CD4-positive, alpha-beta T cell (primary cell): Measurements from ENCODE around the gene FARS2. TPM values are rescaled to one million over a fixed set of nuclear protein-coding genes. Genes with fewer than 3 reads are reported as not detected.

Source experiments
- ATAC-seq: fragments of 200-7000 bp; cut with Tn5 transposase; one replicate; pipeline ENCODE4 v1.10.0; 2022; ENCODE audit warnings: mild to moderate bottlenecking; ENCODE audit not compliant: poor library complexity
- CTCF ChIA-PET: fragments of 350-600 bp; sonication (Branson Sonifier 250); formaldehyde crosslinking; loops from one replicate; lab custom pipeline; 2021; ENCODE audit warnings: antibody characterized with exemption, inconsistent platforms; lab: Charles Lee
- POLR2A ChIA-PET: fragments of 350-600 bp; sonication (Branson Sonifier 250); formaldehyde crosslinking; loops from one replicate; lab custom pipeline; 2021; ENCODE audit warnings: antibody characterized with exemption, inconsistent platforms; lab: Charles Lee
- DNase-seq, 14 experiments: peaks; one replicate each; pipeline ENCODE4 v3.0.0-alpha.2; 2013 to 2020; ENCODE audit warnings: mixed read lengths in 2 of 14
- H3K27ac ChIP-seq, 2 donors: one replicate each; pipeline versions ENCODE4 v1.5.1 to v1.7.0; 2013; ENCODE audit warnings: low read length in 2 of 2, low read depth in 1 of 2, mild to moderate bottlenecking in 1 of 2
- H3K27me3 ChIP-seq, 2 experiments: 1 replicate in 1 of 2; 2 replicates in 1 of 2; pipeline versions ENCODE4 v1.6.1 to v1.7.0; 2013; ENCODE audit warnings: low read length in 2 of 2, control low read depth in 1 of 2, mild to moderate bottlenecking in 1 of 2, moderate library complexity in 1 of 2; ENCODE audit not compliant: insufficient read depth in 2 of 2, control insufficient read depth in 1 of 2
- H3K36me3 ChIP-seq: one replicate; pipeline ENCODE4 v1.6.1; 2013; ENCODE audit warnings: low read length, control low read depth; ENCODE audit not compliant: insufficient read depth
- H3K4me1 ChIP-seq: one replicate; pipeline ENCODE4 v1.6.1; 2013; ENCODE audit warnings: low read length, control low read depth; ENCODE audit not compliant: insufficient read depth
- H3K4me3 ChIP-seq: one replicate; pipeline ENCODE4 v1.5.1; 2013; ENCODE audit warnings: mild to moderate bottlenecking, low read length, moderate library complexity
- H3K9me3 ChIP-seq, 2 experiments: 1 replicate in 1 of 2; 2 replicates in 1 of 2; pipeline versions ENCODE4 v1.6.1 to v1.7.0; 2013; ENCODE audit warnings: low read length in 2 of 2, mild to moderate bottlenecking in 2 of 2, control low read depth in 1 of 2, moderate library complexity in 1 of 2; ENCODE audit not compliant: control insufficient read depth in 1 of 2, insufficient read depth in 1 of 2
- H3K27ac Mint-ChIP-seq: one replicate; pipeline ENCODE4 v1.8.0; 2020; ENCODE audit warnings: mixed read lengths
- H3K27me3 Mint-ChIP-seq: one replicate; pipeline ENCODE4 v1.8.0; 2021; ENCODE audit warnings: mixed read lengths
- H3K36me3 Mint-ChIP-seq: one replicate; pipeline ENCODE4 v1.8.0; 2021; ENCODE audit warnings: low read depth, mixed read lengths
- H3K4me1 Mint-ChIP-seq: one replicate; pipeline ENCODE4 v1.8.0; 2021; ENCODE audit warnings: low read depth, mixed read lengths
- H3K4me3 Mint-ChIP-seq: one replicate; pipeline ENCODE4 v1.8.0; 2020; ENCODE audit warnings: mild to moderate bottlenecking, mixed read lengths
- H3K9me3 Mint-ChIP-seq: one replicate; pipeline ENCODE4 v1.8.0; 2020; ENCODE audit warnings: mixed read lengths
- intact Hi-C, 2 experiments: fragments of 100-400 bp; cut with DNase I in 1 of 2; cut with micrococcal nuclease in 1 of 2; formaldehyde crosslinking; loops; one replicate each; pipeline versions ENCODE4 v1.15.1 to v1.9.0; 2023 to 2025; cut with DNase I, micrococcal nuclease
- total RNA-seq, 174 experiments: library from RNA in 2 of 174; stranded (reverse) in 2 of 174; gene quantifications; one replicate each; pipeline ENCODE4 v1.2.3 and lab custom pipeline; 2021 to 2026
- TF ChIP-seq, protein P1 (sequence below): fragments of 200-600 bp; IDR thresholded peaks from one replicate; pipeline ENCODE4 v1.8.0; 2022; ENCODE audit warnings: antibody characterized with exemption, mild to moderate bottlenecking

Gene FARS2
- total RNA-seq, 2 experiments from 2014 or later = 12.6 to 12.8 TPM

DNA sequence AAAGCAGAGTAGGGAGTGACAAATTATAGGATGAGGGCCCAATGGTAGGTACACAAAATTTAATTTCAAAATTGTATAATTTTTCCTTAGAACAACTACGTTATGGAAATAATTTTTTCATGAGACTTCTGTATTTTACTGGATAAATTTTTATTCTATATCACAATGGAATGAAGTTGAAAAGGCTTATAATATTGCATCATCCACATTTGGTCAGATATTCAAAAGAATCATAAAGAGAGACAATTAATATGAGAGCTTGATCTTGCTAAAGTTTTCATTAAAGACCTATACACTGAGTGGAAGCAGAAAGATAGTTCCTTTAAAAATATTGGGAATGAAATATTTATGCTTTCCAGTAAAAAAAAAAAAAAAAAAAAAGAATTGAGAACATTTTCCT is 242.8 kb downstream of the FARS2 start:
- Mint-ChIP-seq H3K27ac (no peak overlapping the region), H3K27me3 (no peaks in the 10 kb centered on the region), H3K4me3 (no peak overlapping the region), H3K36me3 (peaks cover 11% of the 10 kb centered on the region), H3K9me3 (no peaks in the 10 kb centered on the region), H3K4me1 (peaks cover 43% of the 10 kb centered on the region)
- no peak overlapping the region for H3K27ac ChIP-seq
- DNase-seq = no peak
- H3K4me3 ChIP-seq = no peak overlapping the region
- ATAC-seq = no peak
- no peaks in the 10 kb centered on the region for H3K27me3 ChIP-seq
- no peaks in the 10 kb centered on the region for H3K36me3 ChIP-seq
- TF ChIP-seq, protein P1, sequence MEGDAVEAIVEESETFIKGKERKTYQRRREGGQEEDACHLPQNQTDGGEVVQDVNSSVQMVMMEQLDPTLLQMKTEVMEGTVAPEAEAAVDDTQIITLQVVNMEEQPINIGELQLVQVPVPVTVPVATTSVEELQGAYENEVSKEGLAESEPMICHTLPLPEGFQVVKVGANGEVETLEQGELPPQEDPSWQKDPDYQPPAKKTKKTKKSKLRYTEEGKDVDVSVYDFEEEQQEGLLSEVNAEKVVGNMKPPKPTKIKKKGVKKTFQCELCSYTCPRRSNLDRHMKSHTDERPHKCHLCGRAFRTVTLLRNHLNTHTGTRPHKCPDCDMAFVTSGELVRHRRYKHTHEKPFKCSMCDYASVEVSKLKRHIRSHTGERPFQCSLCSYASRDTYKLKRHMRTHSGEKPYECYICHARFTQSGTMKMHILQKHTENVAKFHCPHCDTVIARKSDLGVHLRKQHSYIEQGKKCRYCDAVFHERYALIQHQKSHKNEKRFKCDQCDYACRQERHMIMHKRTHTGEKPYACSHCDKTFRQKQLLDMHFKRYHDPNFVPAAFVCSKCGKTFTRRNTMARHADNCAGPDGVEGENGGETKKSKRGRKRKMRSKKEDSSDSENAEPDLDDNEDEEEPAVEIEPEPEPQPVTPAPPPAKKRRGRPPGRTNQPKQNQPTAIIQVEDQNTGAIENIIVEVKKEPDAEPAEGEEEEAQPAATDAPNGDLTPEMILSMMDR = no peak
- POLR2A ChIA-PET = interaction anchor here (0.6 kb wide), 1 partner anchor 177 kb away, joined by 3 read pairs; no protein-coding TSS in a partner anchor
- CTCF ChIA-PET = interaction anchor here (0.6 kb wide), 1 partner anchor 103 kb away, joined by 3 read pairs; no protein-coding TSS in a partner anchor
- peaks cover 17% of the 10 kb centered on the region for H3K4me1 ChIP-seq
- no peaks in the 10 kb centered on the region for H3K9me3 ChIP-seq
- intact Hi-C loops = no loop called here

DNA sequence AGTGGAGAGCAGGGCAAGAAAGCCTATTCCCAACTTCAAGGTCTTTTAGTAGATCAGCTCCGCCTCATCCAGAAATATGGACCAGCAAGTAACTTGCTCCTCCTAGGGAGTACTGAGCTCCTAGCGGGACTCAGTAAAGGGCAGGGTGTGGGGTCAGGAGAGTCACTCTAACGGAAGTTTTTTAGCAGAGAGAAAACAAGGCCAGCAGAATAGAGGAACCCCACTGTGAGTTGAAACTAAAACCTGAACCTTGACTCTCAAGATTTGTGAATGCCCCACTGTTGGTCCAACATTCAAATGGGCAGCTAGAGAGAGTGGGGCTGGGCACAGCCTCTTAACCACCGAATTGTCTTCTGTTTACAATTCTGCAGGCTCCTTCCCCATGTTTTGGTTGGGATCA is 244.8 kb downstream of the FARS2 start:
- Histone ChIP-seq H3K9me3 (peaks cover 0 to 3% of the 10 kb centered on the region in 2 experiments), H3K4me1 (peaks cover 14% of the 10 kb centered on the region), H3K4me3 (no peak overlapping the region), H3K36me3 (no peaks in the 10 kb centered on the region), H3K27ac (no peak overlapping the region), H3K27me3 (no peaks in the 10 kb centered on the region)
- no peak for ATAC-seq
- TF ChIP-seq, protein P1 = no peak
- intact Hi-C loops = no loop called here
- H3K4me1 Mint-ChIP-seq = peaks cover 37% of the 10 kb centered on the region
- CTCF ChIA-PET = no interaction called here
- H3K4me3 Mint-ChIP-seq = no peak overlapping the region
- no peaks in the 10 kb centered on the region for H3K27me3 Mint-ChIP-seq
- no peak for DNase-seq
- POLR2A ChIA-PET = no interaction called here
- peak overlapping the region; percentile 73 for H3K27ac Mint-ChIP-seq
- H3K36me3 Mint-ChIP-seq = peaks cover 4% of the 10 kb centered on the region
- no peaks in the 10 kb centered on the region for H3K9me3 Mint-ChIP-seq

DNA sequence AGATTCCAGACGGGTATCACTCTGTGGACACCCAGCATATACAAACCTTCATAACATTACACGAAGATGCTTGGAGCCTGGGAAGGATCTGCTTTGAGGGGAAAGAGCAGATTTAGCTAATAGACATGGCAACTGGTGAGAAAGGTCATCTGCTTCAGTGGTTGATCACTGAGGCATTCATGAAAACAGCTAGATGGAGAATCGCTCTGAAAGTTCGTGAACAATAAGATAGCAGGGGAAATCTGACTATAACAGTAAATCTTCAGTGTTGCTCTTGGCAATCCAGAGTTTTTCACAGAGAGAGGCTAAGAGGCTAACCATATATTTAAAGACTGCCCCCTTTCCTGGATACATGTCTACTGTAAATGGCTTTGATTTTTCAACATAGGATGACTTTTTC is 245.3 kb downstream of the FARS2 start:
- peaks cover 38% of the 10 kb centered on the region for H3K4me1 Mint-ChIP-seq
- Histone ChIP-seq H3K27me3 (no peaks in the 10 kb centered on the region), H3K4me3 (no peak overlapping the region), H3K4me1 (peaks cover 14% of the 10 kb centered on the region), H3K9me3 (peaks cover 0 to 3% of the 10 kb centered on the region in 2 experiments), H3K36me3 (no peaks in the 10 kb centered on the region), H3K27ac (no peak overlapping the region)
- H3K36me3 Mint-ChIP-seq = peaks cover 4% of the 10 kb centered on the region
- H3K9me3 Mint-ChIP-seq = no peaks in the 10 kb centered on the region
- H3K4me3 Mint-ChIP-seq = peak overlapping the region; percentile 31
- H3K27me3 Mint-ChIP-seq = no peaks in the 10 kb centered on the region
- TF ChIP-seq, protein P1 = no peak
- CTCF ChIA-PET = no interaction called here
- POLR2A ChIA-PET = interaction anchor here (0.9 to 1.2 kb wide), 5 partner anchors 12 to 361 kb away, joined by 3 to 4 read pairs (median 4); partner anchors contain the start of genes FARS2 and LYRM4
- no peak for DNase-seq
- H3K27ac Mint-ChIP-seq = peak overlapping the region; percentile 73
- intact Hi-C loops = no loop called here
- no peak for ATAC-seq
